CD14-positive monocyte (primary cell): Measurements from ENCODE around the gene NMT1. TPM values are rescaled to one million over a fixed set of nuclear protein-coding genes. Genes with fewer than 3 reads are reported as not detected.

Source experiments
- DNase-seq, 3 donors: peaks; one replicate each; pipeline ENCODE4 v3.0.0-alpha.2; 2011 to 2022
- H2AFZ ChIP-seq: 2 replicates; pipeline ENCODE4 v1.6.0; 2012; ENCODE audit warnings: mild to moderate bottlenecking, low read depth, low read length, inconsistent platforms; ENCODE audit not compliant: insufficient read depth, poor library complexity, severe bottlenecking
- H3K27ac ChIP-seq, 2 donors: 1 replicate in 1 of 2; 2 replicates in 1 of 2; pipeline ENCODE4 v1.5.1; 2012 to 2013; ENCODE audit warnings: low read length in 2 of 2, control low read depth in 1 of 2, inconsistent platforms in 1 of 2, low read depth in 1 of 2, mild to moderate bottlenecking in 1 of 2
- H3K27me3 ChIP-seq, 2 donors: one replicate each; pipeline versions ENCODE4 v1.6.0 to v1.6.1; 2011 to 2013; ENCODE audit warnings: low read length in 2 of 2; ENCODE audit not compliant: control insufficient read depth in 2 of 2, insufficient read depth in 2 of 2
- H3K36me3 ChIP-seq, 2 donors: replicated peaks in 1 of 2; 1 replicate in 1 of 2; 2 replicates in 1 of 2; pipeline versions ENCODE4 v1.5.1 to v1.6.1; 2012 to 2013; ENCODE audit warnings: low read length in 2 of 2, control low read depth in 1 of 2, inconsistent platforms in 1 of 2, mild to moderate bottlenecking in 1 of 2; ENCODE audit not compliant: insufficient read depth in 2 of 2, control insufficient read depth in 1 of 2
- H3K4me1 ChIP-seq, 2 donors: 1 replicate in 1 of 2; 2 replicates in 1 of 2; pipeline versions ENCODE4 v1.5.1 to v1.6.1; 2012 to 2013; ENCODE audit warnings: low read length in 2 of 2, control low read depth in 1 of 2, inconsistent platforms in 1 of 2, mild to moderate bottlenecking in 1 of 2, moderate library complexity in 1 of 2; ENCODE audit not compliant: insufficient read depth in 2 of 2, control insufficient read depth in 1 of 2
- H3K4me2 ChIP-seq: replicated peaks from 2 replicates; pipeline ENCODE3; 2012; ENCODE audit warnings: low read length, moderate library complexity, mild to moderate bottlenecking; ENCODE audit not compliant: poor library complexity, severe bottlenecking; ENCODE audit errors: extremely low read depth
- H3K4me3 ChIP-seq, 3 experiments: fragments of 200-600 bp in 1 of 3; sonication (generic) in 1 of 3; replicated peaks in 1 of 3; 1 replicate in 2 of 3; 2 replicates in 1 of 3; pipeline ENCODE4 v1.5.1; 2011 to 2013; ENCODE audit warnings: low read length in 3 of 3, mild to moderate bottlenecking in 3 of 3, control low read depth in 2 of 3, low read depth in 2 of 3, inconsistent platforms in 1 of 3, moderate library complexity in 1 of 3
- H3K79me2 ChIP-seq: 2 replicates; pipeline ENCODE4 v1.6.0; 2012; ENCODE audit warnings: mild to moderate bottlenecking, control low read depth, inconsistent platforms, low read length, moderate library complexity; ENCODE audit not compliant: insufficient read depth
- H3K9ac ChIP-seq: 2 replicates; pipeline ENCODE4 v1.6.0; 2017; ENCODE audit warnings: low read length, mild to moderate bottlenecking; ENCODE audit not compliant: insufficient read depth, poor library complexity, severe bottlenecking
- H3K9me3 ChIP-seq, 2 donors: replicated peaks in 1 of 2; 1 replicate in 1 of 2; 2 replicates in 1 of 2; pipeline versions ENCODE4 v1.5.1 to v1.6.1; 2012 to 2013; ENCODE audit warnings: low read length in 2 of 2, control low read depth in 1 of 2; ENCODE audit not compliant: control insufficient read depth in 1 of 2, insufficient read depth in 1 of 2
- H4K20me1 ChIP-seq: 2 replicates; pipeline ENCODE4 v1.6.0; 2012; ENCODE audit warnings: mild to moderate bottlenecking, low read length, control low read depth, moderate library complexity; ENCODE audit not compliant: insufficient read depth
- H3K27ac Mint-ChIP-seq, 7 donors: one replicate each; pipeline ENCODE4 v1.8.0; 2020; ENCODE audit warnings: mild to moderate bottlenecking in 7 of 7, mixed read lengths in 7 of 7, moderate library complexity in 6 of 7, inconsistent platforms in 2 of 7
- H3K27me3 Mint-ChIP-seq, 3 donors: one replicate each; pipeline ENCODE4 v1.8.0; 2021 to 2022; ENCODE audit warnings: low read depth in 3 of 3, mild to moderate bottlenecking in 3 of 3, mixed read lengths in 3 of 3, moderate library complexity in 3 of 3, inconsistent platforms in 1 of 3
- H3K36me3 Mint-ChIP-seq, 2 donors: one replicate each; pipeline ENCODE4 v1.8.0; 2020; ENCODE audit warnings: mixed read lengths in 2 of 2, inconsistent platforms in 1 of 2, mild to moderate bottlenecking in 1 of 2
- H3K4me1 Mint-ChIP-seq: one replicate; pipeline ENCODE4 v1.8.0; 2020; ENCODE audit warnings: mild to moderate bottlenecking, mixed read lengths
- H3K4me3 Mint-ChIP-seq, 2 donors: one replicate each; pipeline ENCODE4 v1.8.0; 2020; ENCODE audit warnings: mild to moderate bottlenecking in 2 of 2, mixed read lengths in 2 of 2, moderate library complexity in 1 of 2
- H3K9me3 Mint-ChIP-seq, 7 donors: one replicate each; pipeline ENCODE4 v1.8.0; 2020 to 2022; ENCODE audit warnings: mixed read lengths in 7 of 7, mild to moderate bottlenecking in 6 of 7, moderate library complexity in 6 of 7, inconsistent platforms in 2 of 7
- WGBS: methylation state at CpG from one replicate; pipeline ENCODE4 v1.1.5; 2013; ENCODE audit warnings: missing lambda C conversion rate; ENCODE audit not compliant: insufficient coverage; 5-methylcytosine and 5-hydroxymethylcytosine counted together
- intact Hi-C, 2 donors: fragments of 100-400 bp; cut with micrococcal nuclease; formaldehyde crosslinking; loops; one replicate each; pipeline versions ENCODE4 v1.15.0 to v1.15.1; 2023
- polyA plus RNA-seq, 3 donors: library from polyadenylated mRNA; depleted of rRNA in 1 of 3; unstranded in 2 of 3; stranded (reverse) in 1 of 3; fragments of 300-500 nt in 2 of 3; fragments of >200 nt in 1 of 3; fragmentation: Illumina TruSeq in 2 of 3; gene quantifications; 1 replicate in 2 of 3; 2 replicates in 1 of 3; pipeline ENCODE4 v1.2.3, GENCODE V29; 2012 to 2021
- TF ChIP-seq, protein P1 (sequence below): fragments of 200-600 bp; IDR thresholded peaks from one replicate; pipeline ENCODE4 v1.8.0; 2022; ENCODE audit warnings: antibody characterized with exemption, mild to moderate bottlenecking

Gene NMT1
- polyA plus RNA-seq, 3 donors, result 27.2 to 50.2 (median 45.1) TPM

DNA sequence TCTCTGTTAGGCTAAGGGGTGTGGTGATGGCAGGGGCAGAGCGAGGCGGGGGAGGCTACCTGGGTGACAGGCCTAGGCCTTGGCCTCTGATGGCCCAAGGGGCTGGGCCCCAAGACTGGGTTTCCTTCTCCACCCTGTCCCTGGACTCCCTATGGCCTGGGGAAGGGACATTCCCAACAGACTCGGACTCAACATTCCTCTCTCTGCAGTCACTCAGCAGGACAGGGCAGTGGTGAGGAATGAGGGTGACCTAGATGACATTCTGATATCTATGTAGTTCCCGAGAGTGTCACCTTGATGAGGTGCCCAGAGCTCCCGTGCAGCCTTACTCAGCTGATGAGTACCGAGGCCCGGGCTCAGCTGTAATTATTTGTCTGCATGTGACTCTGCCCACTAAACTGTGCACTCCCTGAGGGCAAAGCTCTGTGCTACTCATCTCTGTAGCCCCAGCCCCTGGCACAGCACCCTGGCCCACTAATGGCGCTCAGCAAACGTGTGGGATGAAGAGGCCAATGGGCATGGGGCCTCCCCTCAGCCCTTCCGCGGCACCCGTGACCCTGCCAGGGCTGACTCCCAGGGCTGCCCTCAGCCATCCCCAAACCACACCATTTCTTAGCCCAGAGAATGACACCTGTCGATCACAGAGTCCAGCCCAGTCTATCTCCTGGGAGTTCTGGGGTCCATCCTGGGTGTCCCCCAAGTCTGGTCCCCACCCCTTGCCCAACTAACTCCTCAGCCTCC is 69.0 kb downstream of the NMT1 start:
- H3K4me3 Mint-ChIP-seq, result no peak overlapping the region
- intact Hi-C loops, result loop anchor here (5.0 to 10.0 kb wide), 3 partner anchors 33 to 355 kb away; no protein-coding TSS in a partner anchor
- H3K4me3 ChIP-seq, result no peak overlapping the region
- H3K9me3 ChIP-seq, result no peaks in the 10 kb centered on the region
- DNase-seq, result no peak
- peaks cover 7 to 16% (median 12%) of the 10 kb centered on the region in 3 donors for H3K27me3 Mint-ChIP-seq
- H4K20me1 ChIP-seq, result no peaks in the 10 kb centered on the region
- peaks cover 11 to 20% of the 10 kb centered on the region in 2 donors for H3K4me1 ChIP-seq
- H2AFZ ChIP-seq, result no peak overlapping the region
- H3K27me3 ChIP-seq, result peaks cover 0 to 8% of the 10 kb centered on the region in 2 donors
- no peak overlapping the region for H3K9ac ChIP-seq
- 90% methylated on average over 9 of the region's 13 CpGs for whole genome bisulfite sequencing
- H3K79me2 ChIP-seq, result no peaks in the 10 kb centered on the region
- H3K36me3 Mint-ChIP-seq, result no peaks in the 10 kb centered on the region
- no peaks in the 10 kb centered on the region for H3K9me3 Mint-ChIP-seq
- H3K4me1 Mint-ChIP-seq, result peaks cover 20% of the 10 kb centered on the region
- H3K27ac Mint-ChIP-seq, result peak overlapping the region in 1 of 7 donors; percentile 32
- H3K27ac ChIP-seq, result no peak overlapping the region
- TF ChIP-seq, protein P1, sequence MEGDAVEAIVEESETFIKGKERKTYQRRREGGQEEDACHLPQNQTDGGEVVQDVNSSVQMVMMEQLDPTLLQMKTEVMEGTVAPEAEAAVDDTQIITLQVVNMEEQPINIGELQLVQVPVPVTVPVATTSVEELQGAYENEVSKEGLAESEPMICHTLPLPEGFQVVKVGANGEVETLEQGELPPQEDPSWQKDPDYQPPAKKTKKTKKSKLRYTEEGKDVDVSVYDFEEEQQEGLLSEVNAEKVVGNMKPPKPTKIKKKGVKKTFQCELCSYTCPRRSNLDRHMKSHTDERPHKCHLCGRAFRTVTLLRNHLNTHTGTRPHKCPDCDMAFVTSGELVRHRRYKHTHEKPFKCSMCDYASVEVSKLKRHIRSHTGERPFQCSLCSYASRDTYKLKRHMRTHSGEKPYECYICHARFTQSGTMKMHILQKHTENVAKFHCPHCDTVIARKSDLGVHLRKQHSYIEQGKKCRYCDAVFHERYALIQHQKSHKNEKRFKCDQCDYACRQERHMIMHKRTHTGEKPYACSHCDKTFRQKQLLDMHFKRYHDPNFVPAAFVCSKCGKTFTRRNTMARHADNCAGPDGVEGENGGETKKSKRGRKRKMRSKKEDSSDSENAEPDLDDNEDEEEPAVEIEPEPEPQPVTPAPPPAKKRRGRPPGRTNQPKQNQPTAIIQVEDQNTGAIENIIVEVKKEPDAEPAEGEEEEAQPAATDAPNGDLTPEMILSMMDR, result no peak
- H3K36me3 ChIP-seq, result no peaks in the 10 kb centered on the region
- H3K4me2 ChIP-seq, result no peak overlapping the region

DNA sequence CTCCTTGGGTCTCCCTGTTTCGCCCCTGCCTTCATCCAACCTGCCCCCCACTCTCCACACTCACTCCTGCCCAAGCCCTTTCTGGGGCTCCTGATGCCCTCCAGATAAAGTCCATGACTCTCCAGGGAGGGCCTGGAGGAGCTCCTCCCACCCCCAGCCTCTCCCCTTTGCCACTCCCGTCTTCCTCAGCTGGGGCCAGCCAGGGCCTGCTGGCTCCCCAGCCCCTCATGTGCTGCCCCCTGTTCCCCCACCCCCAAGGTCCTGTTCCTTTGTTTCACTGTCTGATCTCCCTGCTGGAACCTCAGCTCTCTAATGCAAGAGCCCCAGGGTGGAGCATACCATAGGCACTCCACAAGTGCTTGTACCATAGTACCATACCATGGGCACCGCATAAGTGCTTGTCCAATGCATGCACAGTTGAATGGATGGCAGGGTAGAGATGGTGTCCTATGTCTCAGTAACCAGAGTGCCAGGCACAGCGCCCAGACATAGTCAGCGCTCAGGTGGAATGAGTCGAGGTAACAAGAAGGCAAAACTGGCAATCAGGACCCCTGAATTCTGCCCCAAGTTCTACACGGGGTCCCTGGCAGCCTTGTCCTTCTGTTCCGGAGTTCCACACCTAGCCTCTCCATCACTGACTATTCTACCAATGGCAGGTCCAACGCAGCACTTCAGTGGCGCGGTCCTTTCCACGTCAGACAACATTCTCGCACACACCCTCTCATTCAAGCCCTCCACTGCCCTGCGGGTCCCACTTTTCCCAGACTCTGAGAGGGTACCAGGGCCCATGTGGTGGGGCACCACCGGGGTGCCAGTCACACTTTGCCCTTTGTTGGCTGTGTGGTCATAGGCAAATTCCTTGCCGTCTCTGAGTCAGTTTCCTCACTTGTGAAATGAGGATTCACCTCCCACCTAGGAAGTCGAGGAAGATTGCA is 69.8 kb downstream of the NMT1 start:
- Mint-ChIP-seq H3K4me3 (peak overlapping the region; percentile 75 to 78), H3K27me3 (peaks cover 7 to 16% (median 12%) of the 10 kb centered on the region in 3 donors), H3K27ac (peak overlapping the region in 2 of 7 donors; percentile 8 to 32), H3K4me1 (peaks cover 22% of the 10 kb centered on the region), H3K9me3 (no peaks in the 10 kb centered on the region), H3K36me3 (no peaks in the 10 kb centered on the region)
- Histone ChIP-seq H3K27ac (no peak overlapping the region), H3K36me3 (no peaks in the 10 kb centered on the region), H3K4me3 (no peak overlapping the region), H2AFZ (no peak overlapping the region), H3K9ac (no peak overlapping the region), H3K27me3 (peaks cover 0 to 8% of the 10 kb centered on the region in 2 donors), H3K79me2 (peaks cover under 1% of the 10 kb centered on the region), H3K4me2 (peak overlapping the region; percentile 98), H3K4me1 (peaks cover 14 to 22% of the 10 kb centered on the region in 2 donors), H4K20me1 (no peaks in the 10 kb centered on the region), H3K9me3 (no peaks in the 10 kb centered on the region)
- TF ChIP-seq, protein P1, result no peak
- intact Hi-C loops, result loop anchor here (5.0 to 10.0 kb wide), 3 partner anchors 34 to 356 kb away; no protein-coding TSS in a partner anchor
- DNase-seq, result no peak
- WGBS, result 82% methylated on average over 12 of the region's 17 CpGs
